HCT116 (cell line): Measurements from ENCODE around the gene NSD2. TPM values are rescaled to one million over a fixed set of nuclear protein-coding genes. Genes with fewer than 3 reads are reported as not detected.

Experiments
- ATAC-seq: fragments of 200-7000 bp; cut with Tn5 transposase; 2 replicates; pipeline ENCODE4 v1.9.1; 2020; ENCODE audit warnings: mild to moderate bottlenecking, moderate library complexity
- BruUV-seq: library from RNA; stranded (reverse); fragments of 400-500 nt; replicated peaks from 2 replicates; lab custom pipeline; 2021; lab: Mats Ljungman, UMichigan
- CTCF ChIA-PET: fragments of 300-600 bp; sonication (Branson Sonifier 250); formaldehyde crosslinking; loops from one replicate; lab custom pipeline; 2021; ENCODE audit warnings: antibody characterized with exemption; lab: Charles Lee
- POLR2A ChIA-PET: fragments of 300-600, 350-600 bp; sonication (Branson Sonifier 250); formaldehyde crosslinking; loops from one replicate; lab custom pipeline; 2021; ENCODE audit warnings: antibody characterized with exemption; lab: Charles Lee
- RAD21 ChIA-PET, 2 experiments: fragments of 300-600 bp; sonication (Branson Sonifier 250); formaldehyde crosslinking; loops; one replicate each; lab custom pipeline; 2023; ENCODE audit warnings: low total read pairs in 2 of 2; ENCODE audit not compliant: uncharacterized antibody in 2 of 2, unreplicated experiment in 2 of 2, low non-redundant PET in 1 of 2; lab: Charles Lee
- DNase-seq: peaks from one replicate; pipeline ENCODE4 v3.0.0-alpha.2; 2010; ENCODE audit warnings: low read depth, low spot score
- H2AFZ ChIP-seq: fragments of 200-600 bp; shearing (Covaris generic), sonication (generic); 2 replicates; pipeline ENCODE4 v1.6.1; 2017; ENCODE audit warnings: low read depth, mixed run types, mixed read lengths, antibody characterized with exemption, low read length; ENCODE audit not compliant: poor library complexity, severe bottlenecking
- H3K27ac ChIP-seq: 2 replicates; pipeline ENCODE4 v1.5.1; 2012; ENCODE audit warnings: low read depth, low read length
- H3K27me3 ChIP-seq: fragments of 200-600 bp; sonication (generic); 2 replicates; pipeline ENCODE4 v1.6.1; 2016; ENCODE audit warnings: mixed run types, low read length, mixed read lengths; ENCODE audit not compliant: insufficient read depth
- H3K36me3 ChIP-seq, 2 experiments: fragments of 200-500 bp in 1 of 2; fragments of 200-600 bp in 1 of 2; sonication (Bioruptor generic) in 1 of 2; sonication (generic) in 1 of 2; 2 replicates each; pipeline versions ENCODE4 v1.5.1 to v1.6.1; 2014 to 2016; ENCODE audit warnings: low read length in 2 of 2, inconsistent platforms in 1 of 2, mixed read lengths in 1 of 2, mixed run types in 1 of 2; ENCODE audit not compliant: insufficient read depth in 2 of 2, control insufficient read depth in 1 of 2
- H3K4me1 ChIP-seq, 2 experiments: fragments of 200-600 bp in 1 of 2; sonication (generic) in 1 of 2; 2 replicates each; pipeline versions ENCODE4 v1.5.1 to v1.6.1; 2012 to 2017; ENCODE audit warnings: low read length in 2 of 2, inconsistent platforms in 1 of 2, mild to moderate bottlenecking in 1 of 2, mixed read lengths in 1 of 2, mixed run types in 1 of 2, moderate library complexity in 1 of 2; ENCODE audit not compliant: insufficient read depth in 2 of 2, control insufficient read depth in 1 of 2
- H3K4me2 ChIP-seq: fragments of 200-600 bp; sonication (generic); 2 replicates; pipeline ENCODE4 v1.6.1; 2017; ENCODE audit warnings: mixed run types, low read length, mixed read lengths
- H3K4me3 ChIP-seq, 2 experiments: fragments of 200-600 bp in 1 of 2; sonication (generic) in 1 of 2; replicated peaks in 1 of 2; 2 replicates each; pipeline ENCODE4 v1.5.1; 2011 to 2016; ENCODE audit warnings: low read length in 2 of 2, control low read depth in 1 of 2, low read depth in 1 of 2, mild to moderate bottlenecking in 1 of 2, mixed read lengths in 1 of 2, mixed run types in 1 of 2
- H3K79me2 ChIP-seq: fragments of 200-600 bp; sonication (generic); 2 replicates; pipeline ENCODE4 v1.6.1; 2017; ENCODE audit warnings: mild to moderate bottlenecking, mixed run types, low read length, moderate library complexity, mixed read lengths; ENCODE audit not compliant: insufficient read depth
- H3K9ac ChIP-seq: fragments of 200-600 bp; sonication (generic); 2 replicates; pipeline ENCODE4 v1.6.1; 2016; ENCODE audit warnings: low read length, mixed read lengths
- H3K9me2 ChIP-seq: fragments of 200-600 bp; sonication (generic), shearing (Covaris generic); 2 replicates; pipeline ENCODE4 v1.6.1; 2017; ENCODE audit warnings: mixed run types, mild to moderate bottlenecking, moderate library complexity; ENCODE audit not compliant: insufficient read depth
- H3K9me3 ChIP-seq, 2 experiments: fragments of 200-500 bp in 1 of 2; fragments of 200-600 bp in 1 of 2; sonication (Bioruptor generic) in 1 of 2; sonication (generic) in 1 of 2; 2 replicates each; pipeline ENCODE4 v1.6.1; 2014 to 2017; ENCODE audit warnings: low read length in 2 of 2, mixed read lengths in 2 of 2, inconsistent platforms in 1 of 2, low read depth in 1 of 2, mild to moderate bottlenecking in 1 of 2, mixed run types in 1 of 2, moderate library complexity in 1 of 2; ENCODE audit not compliant: control insufficient read depth in 1 of 2, insufficient read depth in 1 of 2
- H4K20me1 ChIP-seq: fragments of 200-600 bp; sonication (generic), shearing (Covaris generic); 2 replicates; pipeline ENCODE4 v1.6.1; 2017; ENCODE audit warnings: mixed run types, mild to moderate bottlenecking, moderate library complexity; ENCODE audit not compliant: insufficient read depth
- CBX3 ChIP-seq: IDR thresholded peaks from 2 replicates; pipeline ENCODE4 v1.6.1; 2012; ENCODE audit warnings: low read depth
- FOSL1 ChIP-seq: IDR thresholded peaks from 2 replicates; pipeline ENCODE4 v1.6.1; 2012; ENCODE audit warnings: low read depth
- MAX ChIP-seq: IDR thresholded peaks from 2 replicates; pipeline ENCODE4 v1.6.1; 2012
- POLR2AphosphoS5 ChIP-seq: IDR thresholded peaks from 2 replicates; pipeline ENCODE4 v1.6.1; 2011; ENCODE audit warnings: mild to moderate bottlenecking, low read depth, low read length, moderate library complexity
- RAD21 ChIP-seq: IDR thresholded peaks from 2 replicates; pipeline ENCODE4 v1.6.1; 2012; ENCODE audit warnings: low read depth, mild to moderate bottlenecking
- REST ChIP-seq: IDR thresholded peaks from 2 replicates; pipeline ENCODE4 v1.6.1; 2012; ENCODE audit warnings: low read depth
- SP1 ChIP-seq: IDR thresholded peaks from 2 replicates; pipeline ENCODE4 v1.6.1; 2012; ENCODE audit warnings: low read depth
- ZNF274 ChIP-seq: fragments of 200-500 bp; sonication (Bioruptor generic); IDR thresholded peaks from 2 replicates; pipeline ENCODE4 v1.6.1; 2014; ENCODE audit warnings: mild to moderate bottlenecking, low read depth, low read length, inconsistent platforms
- intact Hi-C: fragments of 100-400 bp; cut with micrococcal nuclease; formaldehyde crosslinking; loops from 2 replicates; pipeline ENCODE4 v1.10.0; 2022
- total RNA-seq: library from RNA; stranded (reverse); gene quantifications from one replicate; pipeline ENCODE4 v1.2.1, GENCODE V29; 2021; ENCODE audit not compliant: unreplicated experiment

NSD2 gene
- total RNA-seq, 1 experiment from 2014 or later = 145 TPM

GRCh38 chr4:1964443-1964842 is 93.2 kb downstream of the NSD2 start (continued):
- no peak for TF ChIP-seq REST
- no peak for TF ChIP-seq FOSL1

- peaks cover 26% of the 10 kb centered on the region for H3K79me2 ChIP-seq
- TF ChIP-seq MAX (no peak), SP1 (no peak), CBX3 (no peak), RAD21 (no peak), POLR2AphosphoS5 (no peak), ZNF274 (no peak)
- intact Hi-C loops = no loop called here
- RAD21 ChIA-PET = no interaction called here
- no peaks in the 10 kb centered on the region for H3K4me1 ChIP-seq
- peaks cover 28 to 56% of the 10 kb centered on the region in 2 experiments for H3K36me3 ChIP-seq
- no TSS peak for BruUV-seq
- ATAC-seq (no peak), DNase-seq (no peak)
- no peak overlapping the region for H3K4me2 ChIP-seq
- H2AFZ ChIP-seq = no peak overlapping the region
- no peaks in the 10 kb centered on the region for H4K20me1 ChIP-seq
- POLR2A ChIA-PET = no interaction called here
- no peak overlapping the region for H3K27ac ChIP-seq
- CTCF ChIA-PET = no interaction called here
- H3K9me2 ChIP-seq = no peaks in the 10 kb centered on the region
- H3K4me3 ChIP-seq = no peak overlapping the region
- H3K9me3 ChIP-seq = no peaks in the 10 kb centered on the region
- no peak overlapping the region for H3K9ac ChIP-seq
- no peaks in the 10 kb centered on the region for H3K27me3 ChIP-seq
Observed at GRCh38 chr4:1964971-1965370, 93.8 kb downstream of the NSD2 start.
